ENCODE measurements around the gene SCGB3A1. TPM values are rescaled to one million over a fixed set of nuclear protein-coding genes. Genes with fewer than 3 reads are reported as not detected.

The SCGB3A1 gene
- total RNA-seq, 1 experiment from 2014 or later, result not detected

GRCh38 chr5:180583738-180584137 is 7.6 kb downstream of the SCGB3A1 start:
- intact Hi-C loops (cut with micrococcal nuclease; ENCODE audit: unreplicated experiment), result no loop called here
- peaks cover 29% of the 10 kb centered on the region for H3K27me3 Mint-ChIP-seq (ENCODE audit: unreplicated experiment)
- DNase-seq, result no peak
- TF ChIP-seq CTCF (IDR thresholded peaks at IDR 0.05; ENCODE audit: unreplicated experiment), result no peak
- no peaks in the 10 kb centered on the region for H3K4me1 Mint-ChIP-seq (ENCODE audit: low read depth, unreplicated experiment)
- CTCF ChIA-PET, result no interaction called here
- no peak overlapping the region for H3K27ac Mint-ChIP-seq (ENCODE audit: unreplicated experiment)
- peaks cover 6% of the 10 kb centered on the region for H3K36me3 Mint-ChIP-seq (ENCODE audit: insufficient read depth, unreplicated experiment)
- no peaks in the 10 kb centered on the region for H3K9me3 Mint-ChIP-seq (ENCODE audit: low read depth, unreplicated experiment)
- H3K4me3 Mint-ChIP-seq (ENCODE audit: low read depth, unreplicated experiment), result no peak overlapping the region
- BruUV-seq (replicated peaks), result no TSS peak

- H3K4me1 Mint-ChIP-seq (ENCODE audit: low read depth, unreplicated experiment), result no peaks in the 10 kb centered on the region
- BruUV-seq (replicated peaks), result no TSS peak
Measured at GRCh38 chr5:180580681-180581080, 10.6 kb downstream of the SCGB3A1 start.

GRCh38 chr5:180575571-180575970 is 15.7 kb downstream of the SCGB3A1 start:
- no peaks in the 10 kb centered on the region for H3K27me3 Mint-ChIP-seq (ENCODE audit: unreplicated experiment)
- intact Hi-C loops (cut with micrococcal nuclease; ENCODE audit: unreplicated experiment), result no loop called here
- BruUV-seq (replicated peaks), result no TSS peak
- peaks cover 8% of the 10 kb centered on the region for H3K36me3 Mint-ChIP-seq (ENCODE audit: insufficient read depth, unreplicated experiment)
- no peaks in the 10 kb centered on the region for H3K9me3 Mint-ChIP-seq (ENCODE audit: low read depth, unreplicated experiment)
- CTCF ChIA-PET, result interaction anchor here (0.7 to 1.6 kb wide), 2 partner anchors 36 to 95 kb away, joined by 3 read pairs; no protein-coding TSS in a partner anchor
- no peak overlapping the region for H3K27ac Mint-ChIP-seq (ENCODE audit: unreplicated experiment)
- no peak for DNase-seq
- TF ChIP-seq CTCF (IDR thresholded peaks at IDR 0.05; ENCODE audit: unreplicated experiment), result no peak
- no peak overlapping the region for H3K4me3 Mint-ChIP-seq (ENCODE audit: low read depth, unreplicated experiment)
- no peaks in the 10 kb centered on the region for H3K4me1 Mint-ChIP-seq (ENCODE audit: low read depth, unreplicated experiment)

More at GRCh38 chr5:180580681-180581080, 10.6 kb downstream of the SCGB3A1 start:
- Mint-ChIP-seq H3K9me3 (ENCODE audit: low read depth, unreplicated experiment) (no peaks in the 10 kb centered on the region), H3K27me3 (ENCODE audit: unreplicated experiment) (peaks cover 9% of the 10 kb centered on the region), H3K4me3 (ENCODE audit: low read depth, unreplicated experiment) (no peak overlapping the region), H3K36me3 (ENCODE audit: insufficient read depth, unreplicated experiment) (peaks cover 8% of the 10 kb centered on the region), H3K27ac (ENCODE audit: unreplicated experiment) (no peak overlapping the region)
- CTCF ChIA-PET, result no interaction called here
- no peak for DNase-seq
- TF ChIP-seq CTCF (IDR thresholded peaks at IDR 0.05; ENCODE audit: unreplicated experiment), result no peak
- intact Hi-C loops (cut with micrococcal nuclease; ENCODE audit: unreplicated experiment), result no loop called here

- no peak for DNase-seq
- intact Hi-C loops (cut with micrococcal nuclease; ENCODE audit: unreplicated experiment), result no loop called here
- Mint-ChIP-seq H3K27me3 (ENCODE audit: unreplicated experiment) (no peaks in the 10 kb centered on the region), H3K4me3 (ENCODE audit: low read depth, unreplicated experiment) (no peak overlapping the region), H3K27ac (ENCODE audit: unreplicated experiment) (no peak overlapping the region), H3K9me3 (ENCODE audit: low read depth, unreplicated experiment) (no peaks in the 10 kb centered on the region), H3K36me3 (ENCODE audit: insufficient read depth, unreplicated experiment) (peaks cover 24% of the 10 kb centered on the region), H3K4me1 (ENCODE audit: low read depth, unreplicated experiment) (no peaks in the 10 kb centered on the region)
- CTCF ChIA-PET, result no interaction called here
- no TSS peak for BruUV-seq (replicated peaks)
- TF ChIP-seq CTCF (IDR thresholded peaks at IDR 0.05; ENCODE audit: unreplicated experiment), result no peak
Measured at GRCh38 chr5:180568914-180569313, 22.4 kb downstream of the SCGB3A1 start.

Measured in Calu3 (cell line).